ENCODE results near the gene NF2. TPM values are rescaled to one million over a fixed set of nuclear protein-coding genes. Genes with fewer than 3 reads are reported as not detected.

The NF2 gene
- total and polyA plus RNA-seq, 10 of the 15 experiments (the other 5 are each of a cell fraction or from before 2014, with no cell fraction given): 2.2 to 49.8 (median 22.5) TPM

- no peak for FAIRE-seq
- TF ChIP-seq RELB (IDR thresholded peaks at IDR 0.05; ENCODE audit: low read depth) (no peak), GABPA (IDR thresholded peaks at IDR 0.05; ENCODE audit: low read depth) (no peak), BCL11A (IDR thresholded peaks at IDR 0.05; ENCODE audit: low read depth, low read length) (no peak), CEBPZ (IDR thresholded peaks at IDR 0.05; ENCODE audit: low read depth, low read length) (no peak), EP300 (IDR thresholded peaks at IDR 0.05; ENCODE audit: borderline replicate concordance in 1 of 2, control insufficient read depth in 1 of 2, low read depth in 2 of 2, low read length in 2 of 2) (no peak), ZZZ3 (IDR thresholded peaks at IDR 0.05; ENCODE audit: control insufficient read depth, insufficient read length, low read depth) (no peak), TCF7 (IDR thresholded peaks at IDR 0.05; ENCODE audit: borderline replicate concordance) (no peak), RBBP5 (conservative IDR thresholded peaks at IDR 0.05) (no peak), TCF3 (IDR thresholded peaks at IDR 0.05; ENCODE audit: borderline replicate concordance, insufficient read depth, low read depth, low read length) (no peak), NR2F1 (conservative IDR thresholded peaks at IDR 0.05) (no peak), RELA (IDR thresholded peaks at IDR 0.05; ENCODE audit: borderline replicate concordance, partially characterized antibody) (no peak), ELK1 (IDR thresholded peaks at IDR 0.05; ENCODE audit: low read depth, low read length) (no peak), HDAC6 (IDR thresholded peaks at IDR 0.05; ENCODE audit: unreplicated experiment) (no peak), KLF5 (IDR thresholded peaks at IDR 0.05; ENCODE audit: partially characterized antibody) (no peak), CREB1 (IDR thresholded peaks at IDR 0.05; ENCODE audit: low read depth) (no peak), IKZF2 (IDR thresholded peaks at IDR 0.05) (no peak)
- DNase-seq (ENCODE audit: low read depth, low spot score): no peak
- no TSS peak for BruUV-seq (replicated peaks)
- ChIA-PET SMC1A (ENCODE audit: uncharacterized antibody, unreplicated experiment) (no interaction called here), CTCF (interaction anchor here (0.7 kb wide), 1 partner anchor 21 kb away, joined by 3 read pairs; no protein-coding TSS in a partner anchor), POLR2A (no interaction called here), RAD21 (ENCODE audit: unreplicated experiment) (no interaction called here)
- 93% methylated on average over 7 of the region's 7 CpGs for WGBS (ENCODE audit: insufficient coverage, insufficient replicate concordance, low lambda C conversion rate, missing lambda C conversion rate)
- H2AFZ ChIP-seq (ENCODE audit: control insufficient read depth, low read depth, low read length): no peak overlapping the region
- intact Hi-C loops (cut with micrococcal nuclease; ENCODE audit: unreplicated experiment): no loop called here
- no peak for ATAC-seq
- H3K4me2 ChIP-seq (ENCODE audit: control insufficient read depth, insufficient read depth): no peak overlapping the region
- H3K36me3 ChIP-seq (ENCODE audit: control insufficient read depth in 2 of 2, insufficient read depth in 2 of 2, low read length in 1 of 2): no peaks in the 10 kb centered on the region; a peak in 2 of 4 replicates
- H3K4me3 ChIP-seq: no peak overlapping the region
- no peaks in the 10 kb centered on the region; the same call in 1 of the 3 replicates for H3K9me3 ChIP-seq (replicated peaks; ENCODE audit: control insufficient read depth, insufficient read depth, low read length)
- no peaks in the 10 kb centered on the region for H3K79me2 ChIP-seq (ENCODE audit: control insufficient read depth, insufficient read depth, low read length)
- no peak overlapping the region for H3K9ac ChIP-seq (ENCODE audit: control insufficient read depth, insufficient read depth, low read length)
- H3K4me1 ChIP-seq (ENCODE audit: control insufficient read depth, insufficient read depth, low read length): no peaks in the 10 kb centered on the region
- in situ Hi-C loops (cut with MboI): no loop called here
- no peak overlapping the region for H3K27ac ChIP-seq (ENCODE audit: control insufficient read depth, insufficient read depth)
- H4K20me1 ChIP-seq (ENCODE audit: control insufficient read depth, insufficient read depth): no peaks in the 10 kb centered on the region
- no peaks in the 10 kb centered on the region for H3K27me3 ChIP-seq (replicated peaks in 1 of 2; ENCODE audit: control insufficient read depth in 2 of 2, insufficient read depth in 2 of 2, low read length in 1 of 2)
Observed at GRCh38 chr22:29747832-29748231, 144.4 kb downstream of the NF2 start.

Measured in GM12878 (cell line).